ENCODE measurements around the gene DAB1. TPM values are rescaled to one million over a fixed set of nuclear protein-coding genes. Genes with fewer than 3 reads are reported as not detected.

DAB1 gene
- total RNA-seq, 1 donor from 2014 or later: 3.1 TPM

DNA sequence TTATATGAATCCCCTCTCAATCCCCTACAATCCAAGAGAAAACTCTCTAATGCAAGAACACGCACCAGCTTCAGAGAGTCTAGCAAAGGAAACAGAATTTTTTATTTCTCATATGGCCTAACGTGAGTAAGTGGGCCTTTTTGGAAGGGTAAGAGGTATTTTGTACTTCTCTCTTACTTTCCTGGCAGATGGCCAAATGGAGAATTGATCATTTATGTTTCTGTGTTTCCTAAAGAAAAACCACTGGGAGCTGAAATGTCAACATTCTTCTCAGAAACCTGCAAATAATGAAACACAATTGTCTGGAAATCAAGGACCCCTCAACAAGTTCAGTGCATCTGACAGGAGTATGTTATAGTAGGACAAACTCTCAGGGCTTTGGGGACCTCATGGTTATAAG is 281.7 kb downstream of the DAB1 start:
- TF ChIP-seq, protein P1, sequence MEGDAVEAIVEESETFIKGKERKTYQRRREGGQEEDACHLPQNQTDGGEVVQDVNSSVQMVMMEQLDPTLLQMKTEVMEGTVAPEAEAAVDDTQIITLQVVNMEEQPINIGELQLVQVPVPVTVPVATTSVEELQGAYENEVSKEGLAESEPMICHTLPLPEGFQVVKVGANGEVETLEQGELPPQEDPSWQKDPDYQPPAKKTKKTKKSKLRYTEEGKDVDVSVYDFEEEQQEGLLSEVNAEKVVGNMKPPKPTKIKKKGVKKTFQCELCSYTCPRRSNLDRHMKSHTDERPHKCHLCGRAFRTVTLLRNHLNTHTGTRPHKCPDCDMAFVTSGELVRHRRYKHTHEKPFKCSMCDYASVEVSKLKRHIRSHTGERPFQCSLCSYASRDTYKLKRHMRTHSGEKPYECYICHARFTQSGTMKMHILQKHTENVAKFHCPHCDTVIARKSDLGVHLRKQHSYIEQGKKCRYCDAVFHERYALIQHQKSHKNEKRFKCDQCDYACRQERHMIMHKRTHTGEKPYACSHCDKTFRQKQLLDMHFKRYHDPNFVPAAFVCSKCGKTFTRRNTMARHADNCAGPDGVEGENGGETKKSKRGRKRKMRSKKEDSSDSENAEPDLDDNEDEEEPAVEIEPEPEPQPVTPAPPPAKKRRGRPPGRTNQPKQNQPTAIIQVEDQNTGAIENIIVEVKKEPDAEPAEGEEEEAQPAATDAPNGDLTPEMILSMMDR (IDR thresholded peaks at IDR 0.05; ENCODE audit: partially characterized antibody, unreplicated experiment): no peak
- Mint-ChIP-seq H3K36me3 (ENCODE audit: unreplicated experiment) (no peaks in the 10 kb centered on the region), H3K4me1 (ENCODE audit: low read depth, unreplicated experiment) (peaks cover 3% of the 10 kb centered on the region), H3K27ac (ENCODE audit: unreplicated experiment) (no peak overlapping the region), H3K4me3 (ENCODE audit: unreplicated experiment) (no peak overlapping the region), H3K9me3 (ENCODE audit: unreplicated experiment) (peaks cover 2% of the 10 kb centered on the region), H3K27me3 (ENCODE audit: unreplicated experiment) (peaks cover 6% of the 10 kb centered on the region)
- no peak for DNase-seq

DNA sequence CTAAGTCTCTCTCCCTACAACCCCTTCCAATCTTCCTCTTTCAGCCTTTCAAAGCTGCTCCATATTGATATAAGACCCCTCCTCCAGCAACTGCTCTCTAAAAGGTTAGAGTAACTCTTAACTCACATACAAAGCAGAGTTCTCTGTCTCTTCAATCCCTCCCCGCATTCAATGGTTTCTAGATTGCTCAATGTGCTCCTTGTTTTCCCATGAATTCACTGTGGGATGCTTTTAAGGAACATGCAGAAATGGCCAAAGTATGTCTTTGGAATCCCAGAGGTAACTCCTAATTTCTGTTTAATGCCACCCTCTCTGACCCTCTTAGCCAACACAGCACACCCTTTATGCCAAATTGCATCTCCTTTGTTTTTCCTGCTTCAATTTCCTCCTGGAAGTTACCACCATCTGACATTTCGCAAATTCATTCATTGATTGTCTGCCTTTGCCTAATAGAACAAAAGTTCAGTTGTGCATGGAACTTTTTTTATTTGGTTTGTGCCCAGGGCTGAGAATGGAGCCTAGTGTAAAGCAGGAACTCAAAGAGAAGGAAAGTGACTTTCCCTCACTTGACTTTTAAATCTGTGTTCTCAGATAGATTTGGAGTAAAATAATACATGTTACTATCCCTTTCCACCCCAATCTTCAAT is 285.3 kb downstream of the DAB1 start:
- Mint-ChIP-seq H3K4me1 (ENCODE audit: low read depth, unreplicated experiment) (peaks cover 3% of the 10 kb centered on the region), H3K4me3 (ENCODE audit: unreplicated experiment) (no peak overlapping the region), H3K9me3 (ENCODE audit: unreplicated experiment) (peaks cover 2% of the 10 kb centered on the region), H3K27ac (ENCODE audit: unreplicated experiment) (no peak overlapping the region), H3K27me3 (ENCODE audit: unreplicated experiment) (peaks cover 6% of the 10 kb centered on the region), H3K36me3 (ENCODE audit: unreplicated experiment) (no peaks in the 10 kb centered on the region)
- TF ChIP-seq, protein P1 (IDR thresholded peaks at IDR 0.05; ENCODE audit: partially characterized antibody, unreplicated experiment): no peak
- DNase-seq: no peak

DNA sequence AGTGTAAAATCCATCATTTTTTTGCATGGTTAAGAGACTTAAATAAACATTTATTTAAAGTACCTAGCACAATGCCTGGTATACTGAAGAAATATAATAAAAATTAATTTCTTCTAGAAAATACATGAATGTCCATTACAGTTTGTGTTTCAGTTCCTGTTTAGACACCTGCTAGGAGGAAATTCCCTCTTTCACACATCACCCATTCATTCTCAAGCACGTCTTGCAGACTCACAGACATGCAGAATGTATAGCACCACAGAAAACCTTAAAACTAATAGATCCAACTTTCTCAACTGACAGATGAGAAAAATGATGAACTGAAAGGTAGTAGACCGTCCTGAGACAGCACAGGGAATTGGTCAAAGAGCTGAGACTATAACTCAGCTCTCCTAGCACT is 285.9 kb downstream of the DAB1 start:
- H3K27me3 Mint-ChIP-seq (ENCODE audit: unreplicated experiment): peaks cover 5% of the 10 kb centered on the region
- no peaks in the 10 kb centered on the region for H3K36me3 Mint-ChIP-seq (ENCODE audit: unreplicated experiment)
- H3K27ac Mint-ChIP-seq (ENCODE audit: unreplicated experiment): no peak overlapping the region
- no peak for DNase-seq
- peaks cover 1% of the 10 kb centered on the region for H3K4me1 Mint-ChIP-seq (ENCODE audit: low read depth, unreplicated experiment)
- no peak overlapping the region for H3K4me3 Mint-ChIP-seq (ENCODE audit: unreplicated experiment)
- peaks cover 2% of the 10 kb centered on the region for H3K9me3 Mint-ChIP-seq (ENCODE audit: unreplicated experiment)
- TF ChIP-seq, protein P1 (IDR thresholded peaks at IDR 0.05; ENCODE audit: partially characterized antibody, unreplicated experiment): no peak

DNA sequence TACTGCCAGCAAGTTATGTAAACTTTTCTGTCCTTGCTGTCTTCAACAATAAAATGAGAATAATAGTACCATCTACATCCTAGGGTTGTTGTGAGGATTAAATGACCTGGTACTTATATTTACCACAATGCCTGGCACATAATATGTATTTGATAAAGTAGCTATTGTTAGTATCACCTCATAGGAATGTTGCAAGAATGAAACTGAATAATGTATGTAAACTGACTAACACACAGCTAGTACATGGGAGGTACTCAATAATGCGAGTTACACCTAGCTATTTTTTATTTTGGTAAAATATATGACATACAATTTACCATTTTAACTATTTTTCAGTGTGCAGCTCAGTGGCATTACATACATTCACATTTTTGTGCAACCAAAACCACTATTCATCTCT is 289.1 kb downstream of the DAB1 start:
- Mint-ChIP-seq H3K36me3 (ENCODE audit: unreplicated experiment) (no peaks in the 10 kb centered on the region), H3K27ac (ENCODE audit: unreplicated experiment) (no peak overlapping the region), H3K9me3 (ENCODE audit: unreplicated experiment) (no peaks in the 10 kb centered on the region), H3K4me3 (ENCODE audit: unreplicated experiment) (no peak overlapping the region), H3K4me1 (ENCODE audit: low read depth, unreplicated experiment) (no peaks in the 10 kb centered on the region), H3K27me3 (ENCODE audit: unreplicated experiment) (no peaks in the 10 kb centered on the region)
- DNase-seq: no peak
- TF ChIP-seq, protein P1 (IDR thresholded peaks at IDR 0.05; ENCODE audit: partially characterized antibody, unreplicated experiment): no peak

DNA sequence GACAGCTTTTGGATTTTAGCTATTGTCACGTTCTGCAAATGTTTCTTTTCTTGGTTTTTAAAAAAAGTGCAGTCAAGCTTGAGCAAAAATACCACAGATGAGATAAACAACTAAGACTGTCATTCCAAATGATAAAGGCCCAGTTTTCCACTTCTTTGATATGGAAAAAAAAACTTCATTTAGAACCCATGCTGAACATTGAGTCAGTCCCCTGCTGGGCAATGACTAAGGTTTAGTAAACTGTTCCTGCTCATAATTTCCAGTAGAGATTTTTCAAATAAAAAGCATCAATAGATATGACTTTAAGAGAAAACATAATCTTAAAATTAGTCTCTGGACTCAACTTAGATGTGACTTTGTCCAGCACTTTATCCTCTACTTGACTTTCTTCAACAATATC is 290.2 kb downstream of the DAB1 start:
- Mint-ChIP-seq H3K4me3 (ENCODE audit: unreplicated experiment) (no peak overlapping the region), H3K4me1 (ENCODE audit: low read depth, unreplicated experiment) (no peaks in the 10 kb centered on the region), H3K27ac (ENCODE audit: unreplicated experiment) (no peak overlapping the region), H3K27me3 (ENCODE audit: unreplicated experiment) (no peaks in the 10 kb centered on the region), H3K9me3 (ENCODE audit: unreplicated experiment) (no peaks in the 10 kb centered on the region), H3K36me3 (ENCODE audit: unreplicated experiment) (no peaks in the 10 kb centered on the region)
- DNase-seq: no peak
- TF ChIP-seq, protein P1 (IDR thresholded peaks at IDR 0.05; ENCODE audit: partially characterized antibody, unreplicated experiment): no peak

Measured in glutamatergic neuron (in vitro differentiated cells).